GM12864 (cell line): Measurements from ENCODE around the gene PIH1D2.
"Not testable (repeated sequence)": the region's sequence is repeated elsewhere in the genome, so short reads cannot be mapped to it uniquely, and the experiment has no call there.

Experiments
- DNase-seq: peaks from one replicate; pipeline ENCODE4 v3.0.0-alpha.2; 2011; ENCODE audit warnings: low read depth
- H3K4me3 ChIP-seq: 2 replicates; pipeline ENCODE4 v1.5.1; 2011; ENCODE audit warnings: mild to moderate bottlenecking, low read depth, low read length, control low read depth
- TF ChIP-seq, protein P1 (sequence below): IDR thresholded peaks from 2 replicates; pipeline ENCODE4 v1.5.1; 2011; ENCODE audit warnings: low read depth, mild to moderate bottlenecking, moderate library complexity, low read length, control low read depth, inconsistent platforms; ENCODE audit errors: missing control alignments

PIH1D2 gene

GRCh38 chr11:112042161-112042960, 31.5 kb downstream of the PIH1D2 start:
- TF ChIP-seq, protein P1, sequence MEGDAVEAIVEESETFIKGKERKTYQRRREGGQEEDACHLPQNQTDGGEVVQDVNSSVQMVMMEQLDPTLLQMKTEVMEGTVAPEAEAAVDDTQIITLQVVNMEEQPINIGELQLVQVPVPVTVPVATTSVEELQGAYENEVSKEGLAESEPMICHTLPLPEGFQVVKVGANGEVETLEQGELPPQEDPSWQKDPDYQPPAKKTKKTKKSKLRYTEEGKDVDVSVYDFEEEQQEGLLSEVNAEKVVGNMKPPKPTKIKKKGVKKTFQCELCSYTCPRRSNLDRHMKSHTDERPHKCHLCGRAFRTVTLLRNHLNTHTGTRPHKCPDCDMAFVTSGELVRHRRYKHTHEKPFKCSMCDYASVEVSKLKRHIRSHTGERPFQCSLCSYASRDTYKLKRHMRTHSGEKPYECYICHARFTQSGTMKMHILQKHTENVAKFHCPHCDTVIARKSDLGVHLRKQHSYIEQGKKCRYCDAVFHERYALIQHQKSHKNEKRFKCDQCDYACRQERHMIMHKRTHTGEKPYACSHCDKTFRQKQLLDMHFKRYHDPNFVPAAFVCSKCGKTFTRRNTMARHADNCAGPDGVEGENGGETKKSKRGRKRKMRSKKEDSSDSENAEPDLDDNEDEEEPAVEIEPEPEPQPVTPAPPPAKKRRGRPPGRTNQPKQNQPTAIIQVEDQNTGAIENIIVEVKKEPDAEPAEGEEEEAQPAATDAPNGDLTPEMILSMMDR = no peak
- DNase-seq = no peak
- no peak overlapping the region for H3K4me3 ChIP-seq

GRCh38 chr11:112037527-112037926, 36.3 kb downstream of the PIH1D2 start:
- TF ChIP-seq, protein P1 = no peak
- H3K4me3 ChIP-seq = no peak overlapping the region
- no peak for DNase-seq

DNA sequence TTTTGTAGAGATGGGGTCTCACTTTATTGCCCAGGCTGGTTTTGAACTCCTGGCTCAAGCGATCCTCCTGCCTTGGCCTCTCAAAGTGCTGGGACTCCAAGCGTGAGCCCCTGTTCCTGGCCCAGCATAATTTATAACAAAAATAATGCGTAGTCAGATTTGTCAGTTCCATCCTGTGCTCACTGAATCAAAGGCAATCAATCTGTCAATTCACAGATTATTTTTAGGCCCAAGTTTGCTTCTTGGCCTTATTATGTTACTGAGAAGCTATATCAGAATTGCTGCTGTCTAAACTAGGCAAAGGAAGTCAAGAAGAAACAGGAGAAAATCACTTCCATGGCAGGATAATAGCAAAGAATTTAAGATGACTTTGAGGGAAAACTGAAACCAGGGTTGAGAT, 39.9 kb downstream of the PIH1D2 start:
- H3K4me3 ChIP-seq = no peak overlapping the region
- no peak for DNase-seq
- TF ChIP-seq, protein P1 = no peak

- DNase-seq = no peak
- H3K4me3 ChIP-seq = no peak overlapping the region
- TF ChIP-seq, protein P1 = no peak
Measured at GRCh38 chr11:112029460-112029859, 44.4 kb downstream of the PIH1D2 start.

- not testable (repeated sequence) for H3K4me3 ChIP-seq, DNase-seq
Measured at GRCh38 chr11:112026784-112027410, 46.9 kb downstream of the PIH1D2 start.

DNA sequence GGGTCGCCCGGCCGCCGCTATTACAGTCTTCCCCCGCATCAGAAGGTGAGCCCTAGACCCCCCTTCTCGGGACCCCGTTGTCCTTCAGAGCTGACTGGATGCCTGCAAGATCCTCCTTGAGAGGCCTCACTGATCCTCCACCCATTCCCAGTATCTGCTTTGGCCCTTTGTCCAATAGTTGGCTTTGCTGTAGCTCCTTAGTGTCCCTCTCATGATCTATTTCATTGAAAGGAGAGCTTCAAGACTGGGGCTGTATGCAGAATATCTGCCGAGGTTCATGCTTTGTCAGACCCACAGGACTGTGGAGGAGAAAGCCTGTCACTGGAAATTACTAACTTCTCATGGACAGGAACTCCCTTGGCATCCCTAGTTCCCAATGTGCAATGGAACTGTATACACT, 48.1 kb downstream of the PIH1D2 start:
- TF ChIP-seq, protein P1 = no peak
- peak overlapping the region; percentile 85 for H3K4me3 ChIP-seq
- DNase-seq = no peak

GRCh38 chr11:112024773-112025678, 48.8 kb downstream of the PIH1D2 start, which contains the start of gene DLAT:
Gene DLAT, plus strand, starts transcription at chr11:112025408. Its CDS starts 65 bp downstream, at chr11:112025473.
- H3K4me3 ChIP-seq = peak within 1 kb of the TSS; percentile 85
- TF ChIP-seq, protein P1 = no peak
- DNase-seq = peak; percentile 83
